ENCODE results near the gene MYDGF. TPM values are rescaled to one million over a fixed set of nuclear protein-coding genes. Genes with fewer than 3 reads are reported as not detected.
A peak's percentile ranks its signal among the peaks of the same experiment; 100 is the strongest.
"Not testable (repeated sequence)": the region's sequence is repeated elsewhere in the genome, so short reads cannot be mapped to it uniquely, and the experiment has no call there.

The MYDGF gene
- polyA plus RNA-seq (ENCODE audit: insufficient read length in 10 of 10) = 10 to 100 TPM; 44.7 to 90.4 (median 56.5) TPM
- long read RNA-seq, donor 1, transcript MYDGF-201 (6 exons, 1,018 nt) = major isoform, 47 of 47 reads
- long read RNA-seq, donor 1, partial matches to known transcripts = 0 of 47 reads
- long read RNA-seq, donor 1, other reads (novel, unspliced or antisense) = 0 of 47 reads
- long read RNA-seq, donor 2, transcript MYDGF-201 (6 exons, 1,018 nt) = major isoform, 34 of 34 reads
- long read RNA-seq, donor 2, partial matches to known transcripts = 0 of 34 reads
- long read RNA-seq, donor 2, other reads (novel, unspliced or antisense) = 0 of 34 reads
- long read RNA-seq, donor 3 = 0 reads
- long read RNA-seq, donor 4, transcript MYDGF-201 (6 exons, 1,018 nt) = major isoform, 56 of 68 reads
- long read RNA-seq, donor 4, partial matches to known transcripts = 12 of 68 reads
- long read RNA-seq, donor 4, other reads (novel, unspliced or antisense) = 0 of 68 reads
- long read RNA-seq, donor 5, transcript MYDGF-201 (6 exons, 1,018 nt) = major isoform, 56 of 67 reads
- long read RNA-seq, donor 5, partial matches to known transcripts = 9 of 67 reads
- long read RNA-seq, donor 5, other reads (novel, unspliced or antisense) = 0 of 67 reads
- long read RNA-seq, donor 6, transcript MYDGF-201 (6 exons, 1,018 nt) = major isoform, 60 of 60 reads
- long read RNA-seq, donor 6, partial matches to known transcripts = 0 of 60 reads
- long read RNA-seq, donor 6, other reads (novel, unspliced or antisense) = 0 of 60 reads
- long read RNA-seq, donor 7, transcript MYDGF-201 (6 exons, 1,018 nt) = major isoform, 38 of 38 reads
- long read RNA-seq, donor 7, partial matches to known transcripts = 0 of 38 reads
- long read RNA-seq, donor 7, other reads (novel, unspliced or antisense) = 0 of 38 reads
- long read RNA-seq, donor 8, transcript MYDGF-201 (6 exons, 1,018 nt) = major isoform, 34 of 34 reads
- long read RNA-seq, donor 8, partial matches to known transcripts = 0 of 34 reads
- long read RNA-seq, donor 8, other reads (novel, unspliced or antisense) = 0 of 34 reads
- long read RNA-seq, donor 9, transcript MYDGF-201 (6 exons, 1,018 nt) = major isoform, 10 of 10 reads
- long read RNA-seq, donor 9, partial matches to known transcripts = 0 of 10 reads
- long read RNA-seq, donor 9, other reads (novel, unspliced or antisense) = 0 of 10 reads

DNA sequence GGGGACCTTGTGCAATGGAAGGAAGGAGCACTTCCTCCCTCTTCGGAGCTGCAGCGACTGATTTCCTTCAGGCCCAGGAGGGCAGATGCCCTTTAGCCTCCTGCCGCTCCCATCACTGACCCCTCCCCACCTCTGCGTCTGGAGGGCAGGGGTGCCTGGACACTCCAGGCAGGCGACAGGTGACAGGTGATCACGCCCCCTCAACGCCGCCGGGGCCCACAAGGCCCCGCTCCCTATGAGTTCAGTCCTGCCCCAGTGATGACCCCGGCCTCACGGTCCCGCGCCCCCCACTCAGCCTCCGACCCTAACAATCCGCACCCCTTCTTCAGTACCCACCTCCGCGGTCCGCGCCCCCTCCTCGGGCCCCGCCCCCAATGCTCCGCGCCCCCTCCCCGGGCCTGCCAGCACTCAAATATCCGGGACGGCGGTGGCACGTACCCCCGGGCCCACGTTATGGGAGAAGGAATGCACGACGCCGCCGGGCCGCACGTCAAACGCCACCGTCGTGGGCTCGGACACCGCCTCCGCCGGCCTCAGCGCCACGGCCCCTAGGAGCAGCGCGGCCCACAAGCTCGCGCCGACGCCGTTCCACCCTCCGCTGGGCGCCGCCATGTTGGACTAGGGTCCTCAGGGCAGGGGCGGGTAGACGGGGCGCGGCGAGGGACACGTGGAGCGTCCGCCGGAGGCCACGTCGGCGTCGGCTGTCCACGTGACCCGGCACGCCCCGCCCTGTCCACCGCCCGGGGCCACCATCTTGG is at the start of gene MYDGF:
Gene MYDGF, minus strand, starts transcription at position 620 of the 758 bp plus-strand sequence. Its CDS starts 8 bp downstream, at position 612.
- peak; percentile 89 to 96 (median 92) for DNase-seq

DNA sequence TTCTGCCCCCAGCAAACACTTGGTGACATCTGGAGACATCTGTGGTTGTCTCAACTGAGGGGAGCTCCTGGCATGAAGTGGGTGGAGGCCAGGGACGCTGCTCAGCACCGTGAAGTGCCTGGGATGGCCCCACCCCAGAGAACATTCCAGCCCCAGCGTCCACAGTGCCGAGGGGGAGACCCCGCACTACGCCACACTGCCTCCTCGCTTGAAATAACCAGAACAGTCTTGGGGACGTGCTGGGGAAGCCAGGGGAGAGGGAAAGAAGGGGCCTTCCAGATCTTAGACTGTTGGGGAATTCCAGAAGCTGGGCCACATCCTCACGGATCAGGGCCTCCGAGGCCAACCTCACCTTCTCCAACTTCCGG is 49.3 kb upstream of the MYDGF start:
- no peak for DNase-seq

DNA sequence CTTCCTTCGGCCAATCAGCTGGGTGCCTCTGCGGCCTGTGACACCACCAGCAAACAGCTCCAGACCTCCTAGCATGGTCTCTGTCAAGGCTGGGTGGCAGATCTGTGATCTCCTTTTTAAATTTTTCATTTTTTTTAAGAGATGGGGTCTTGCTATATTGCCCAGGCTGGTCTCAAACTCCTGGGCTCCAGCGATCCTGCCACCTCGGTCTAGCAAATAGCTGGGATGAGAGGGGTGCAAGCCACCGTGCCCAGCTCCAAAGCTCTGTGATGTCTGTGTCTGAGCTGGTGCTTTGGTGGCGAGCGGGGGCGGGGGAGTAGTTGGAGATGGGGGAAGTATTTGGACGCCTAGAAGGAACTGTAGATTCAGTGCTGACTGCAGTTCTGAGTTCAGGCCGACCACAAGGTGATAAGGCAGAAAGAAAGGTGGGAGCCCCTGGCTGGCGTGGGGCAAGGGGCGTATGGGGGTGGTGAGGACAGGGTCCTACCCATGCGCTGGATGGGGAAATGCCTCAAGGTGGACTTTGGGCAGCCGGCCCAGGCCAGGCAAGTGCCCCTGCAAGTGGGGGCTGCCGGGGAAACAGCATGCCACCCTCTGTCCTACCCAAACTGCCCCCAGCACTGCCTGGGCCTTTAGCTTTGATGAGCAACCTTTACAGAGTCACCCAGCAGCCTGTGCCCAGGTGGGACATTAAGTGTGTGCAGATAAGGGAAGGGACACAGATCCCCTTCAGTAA is 48.0 kb upstream of the MYDGF start:
- DNase-seq = no peak

DNA sequence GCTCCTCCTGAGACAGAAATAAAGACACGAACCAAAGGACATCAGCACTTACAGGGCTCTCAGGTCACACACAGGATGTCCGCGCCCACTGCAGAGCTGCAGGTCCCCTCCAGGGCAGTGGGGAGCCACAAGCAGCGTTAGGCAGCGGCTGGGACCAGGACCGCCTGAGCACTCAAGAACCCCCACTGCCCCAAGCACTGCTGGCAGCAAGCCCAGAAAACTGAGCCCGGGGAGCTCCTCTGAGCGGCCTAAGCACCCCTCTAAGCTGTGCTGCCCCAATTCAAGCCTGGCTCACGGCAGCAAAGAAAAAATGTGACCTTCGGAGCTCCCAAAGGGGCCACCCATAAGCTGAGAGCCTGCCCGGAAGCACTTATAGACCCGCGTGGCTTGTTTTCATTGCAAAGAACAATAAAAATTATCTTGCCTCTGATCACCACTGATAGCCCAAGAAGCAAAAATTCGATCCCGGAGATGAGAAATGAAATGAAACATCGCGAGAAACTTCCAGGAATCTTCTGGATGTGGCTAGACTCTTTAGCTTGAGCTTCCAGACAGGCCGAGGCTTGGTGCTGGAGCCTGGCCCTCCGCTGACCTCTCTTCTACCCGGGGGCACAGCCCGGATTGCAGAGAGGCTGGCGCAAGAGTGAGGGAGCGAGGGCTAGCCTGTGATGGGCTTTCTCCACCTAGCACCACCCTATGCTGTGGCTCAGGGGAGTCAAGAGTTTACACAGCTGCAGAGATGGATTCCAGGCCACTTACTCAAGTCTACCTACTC is 47.2 kb upstream of the MYDGF start:
- DNase-seq = no peak

DNA sequence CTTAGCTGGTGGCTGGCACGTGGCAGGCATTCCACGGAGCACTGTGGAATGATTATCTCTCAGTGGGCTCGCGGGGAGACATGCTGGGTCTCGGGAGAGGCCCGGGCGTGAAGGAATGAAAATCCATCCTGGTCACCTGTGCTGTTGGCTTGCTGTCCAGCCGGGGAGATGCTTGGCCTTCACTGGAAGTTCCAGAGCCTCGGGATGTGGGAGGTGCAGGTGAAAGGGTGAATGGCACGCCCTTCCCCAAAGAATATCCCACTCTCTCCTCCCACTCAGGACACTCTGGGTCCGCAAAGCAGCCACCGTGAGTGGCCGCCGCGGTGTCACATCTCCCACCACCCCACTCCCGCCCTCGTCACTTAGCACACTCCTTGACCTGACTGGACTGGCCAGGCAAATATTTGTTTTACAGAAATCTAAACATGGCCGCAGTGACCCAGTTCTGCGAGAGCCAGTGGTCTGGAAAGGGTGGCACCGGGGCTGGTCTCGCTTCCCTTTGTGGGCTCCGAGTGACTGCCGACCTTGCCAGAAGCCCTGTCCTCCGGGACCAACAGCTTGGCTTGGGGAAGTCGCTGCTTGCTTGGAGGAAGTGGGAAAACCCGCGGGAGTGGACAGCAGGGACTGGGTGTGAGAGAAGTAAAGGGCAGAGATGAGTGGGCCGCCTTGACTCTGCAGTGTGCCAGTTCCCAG is 45.5 kb upstream of the MYDGF start:
- DNase-seq = no peak

DNA sequence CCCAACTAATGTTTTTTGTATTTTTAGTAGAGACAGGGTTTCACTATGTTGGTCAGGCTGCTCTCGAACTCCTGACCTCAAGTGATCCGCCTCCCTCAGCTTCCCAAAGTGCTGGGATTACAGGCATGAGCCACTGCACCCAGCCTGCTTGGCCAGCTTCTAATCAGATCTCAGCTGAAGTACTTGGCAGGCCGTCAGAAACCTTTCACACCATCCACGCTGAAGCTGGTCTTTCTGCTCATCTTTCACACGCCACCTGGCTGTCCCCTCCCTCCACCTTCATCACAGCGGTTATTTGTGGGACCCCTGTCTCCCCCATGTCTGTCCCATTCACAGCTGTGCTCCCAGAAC is 45.0 kb upstream of the MYDGF start:
- DNase-seq = not testable (repeated sequence)

DNA sequence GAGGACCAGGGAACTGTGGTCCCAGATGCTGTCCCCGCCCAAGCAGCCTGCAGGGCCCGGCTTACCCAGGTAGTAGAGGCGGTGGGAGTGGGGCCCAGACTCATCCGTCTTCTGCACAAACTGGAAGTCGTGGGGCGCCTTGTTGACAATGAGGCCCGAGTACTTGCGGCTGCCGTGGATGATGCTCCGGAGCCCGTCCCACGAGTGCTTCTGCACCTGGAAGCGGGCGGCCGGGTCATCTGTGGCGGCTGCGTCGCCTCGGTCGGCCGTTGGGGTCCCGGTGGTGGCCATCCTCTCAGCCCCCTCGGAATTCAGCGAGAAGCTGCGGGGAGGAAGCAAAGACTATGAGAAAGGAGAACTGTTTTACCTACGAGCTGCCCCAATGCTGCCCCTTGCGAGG is 43.9 kb upstream of the MYDGF start:
- no peak for DNase-seq

DNA sequence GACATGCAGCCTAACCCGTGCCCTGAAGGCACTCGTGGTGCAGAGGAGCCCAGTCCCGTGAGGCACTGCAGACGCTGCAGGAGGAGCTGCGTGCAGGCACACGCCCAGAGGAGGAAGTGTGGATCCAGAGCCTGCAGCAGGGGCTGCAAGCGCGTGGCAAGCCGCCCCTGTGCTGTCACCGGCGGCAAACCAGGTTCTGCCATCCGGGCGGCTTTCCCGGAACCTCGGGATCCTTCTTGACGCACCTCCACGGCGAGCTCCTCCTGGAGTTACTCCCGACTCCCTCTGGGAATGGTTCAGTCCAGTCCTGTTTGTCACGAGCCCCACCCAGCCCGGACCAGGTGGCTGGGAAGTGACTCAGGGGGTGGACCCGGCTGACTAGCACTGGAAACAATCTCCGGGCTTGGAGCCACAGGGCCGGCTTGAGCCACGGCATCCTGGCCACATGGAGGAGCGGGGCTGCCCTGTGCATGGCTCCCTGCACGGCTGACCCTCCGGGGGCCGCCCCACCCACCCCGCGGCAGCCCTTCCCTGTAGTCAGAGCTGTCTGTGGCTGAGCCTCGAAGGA is 43.3 kb upstream of the MYDGF start:
- DNase-seq = peak in 1 of 3 donors; percentile 42

DNA sequence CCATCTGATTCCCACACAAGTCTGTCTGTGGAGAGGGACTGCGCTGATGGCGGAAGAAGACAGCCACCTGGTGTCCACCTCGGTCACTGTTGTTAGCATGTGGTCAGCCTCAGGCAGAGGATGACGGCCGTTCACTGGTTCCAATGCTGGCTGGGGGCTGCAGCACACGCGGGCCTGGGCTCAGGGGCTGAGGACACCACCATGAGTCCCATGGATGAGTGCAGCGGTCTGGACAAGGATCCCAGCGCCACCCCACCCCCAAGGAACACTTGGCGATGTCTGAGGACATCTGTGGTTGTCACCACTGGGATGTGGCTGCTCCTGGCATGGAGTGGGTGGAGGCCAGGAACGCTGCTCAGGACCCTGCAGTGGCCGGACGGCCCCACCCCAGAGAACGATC is 42.6 kb upstream of the MYDGF start:
- DNase-seq = no peak

DNA sequence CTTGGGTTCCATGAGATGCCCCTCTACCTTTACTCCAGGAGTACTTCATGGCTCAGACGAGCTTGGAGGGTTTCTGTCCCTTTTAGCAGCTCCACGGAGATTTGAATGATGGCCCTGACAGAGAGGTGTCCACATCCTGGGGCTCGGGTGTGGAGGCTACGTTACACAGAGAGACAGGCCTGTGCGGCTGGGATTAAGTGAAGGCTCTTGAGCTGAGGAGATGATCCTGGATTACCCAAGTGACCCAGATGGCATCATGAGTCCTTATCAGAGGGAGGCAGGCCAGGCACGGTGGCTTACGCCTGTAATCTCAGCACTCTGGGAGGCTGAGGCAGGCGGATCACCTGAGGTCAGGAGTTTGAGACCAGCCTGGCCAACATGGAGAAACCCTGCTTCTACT is 41.1 kb upstream of the MYDGF start:
- no peak for DNase-seq

DNA sequence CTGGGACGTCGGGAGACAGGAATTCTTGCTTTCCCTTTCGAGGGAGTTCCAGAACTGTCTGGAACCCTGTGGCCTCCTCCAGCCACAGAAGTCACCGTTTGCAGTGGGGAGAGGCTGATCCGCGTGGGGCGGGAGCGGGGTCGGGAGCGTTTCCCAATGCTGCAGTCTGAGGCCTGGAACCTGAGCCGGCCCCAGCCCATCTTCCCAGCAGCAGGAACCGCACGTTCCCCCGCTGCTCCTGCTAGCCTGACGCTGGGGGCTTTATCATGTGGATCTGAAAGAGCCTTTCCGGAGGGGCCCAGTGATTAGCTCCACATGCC is 40.1 kb upstream of the MYDGF start:
- DNase-seq = no peak

DNA sequence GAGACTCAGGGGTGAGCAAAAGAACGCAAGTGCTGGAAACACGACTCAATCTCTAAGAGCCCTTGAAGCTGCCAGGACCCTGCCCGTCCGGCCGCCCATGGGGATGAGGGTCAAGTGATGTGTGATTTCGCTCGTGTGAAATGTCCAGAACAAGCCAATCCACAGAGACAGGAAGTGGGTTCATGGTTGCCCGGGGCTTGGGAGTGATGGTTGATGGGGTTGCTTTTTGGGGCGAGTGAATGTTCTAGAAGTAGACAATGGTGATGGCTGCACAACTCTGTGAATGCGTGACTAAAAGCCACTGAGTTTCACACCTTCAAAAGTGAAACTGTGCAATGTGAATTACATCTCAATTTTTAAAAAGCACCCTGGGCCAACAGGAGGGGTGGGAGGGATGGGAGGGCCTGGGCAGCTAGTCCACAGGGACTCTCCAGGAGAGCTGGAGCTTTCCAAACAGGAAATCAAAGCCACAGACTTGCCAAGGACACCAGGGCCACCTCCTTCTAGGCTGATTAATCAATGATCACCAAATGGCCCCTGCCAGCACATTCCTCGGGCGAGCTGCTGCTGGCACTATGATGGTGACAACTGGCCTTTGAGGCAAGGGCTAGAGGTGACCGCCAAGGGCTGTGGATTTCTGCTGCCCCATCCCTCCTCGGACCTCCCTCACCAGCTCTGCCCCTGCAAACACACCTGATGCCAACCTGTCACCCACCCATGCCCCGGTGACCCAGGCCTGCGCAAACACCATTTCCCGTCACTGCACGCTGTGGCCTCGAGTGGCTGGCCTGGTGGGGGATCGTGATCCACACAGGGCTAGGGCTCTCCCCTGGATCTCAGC is 39.5 kb upstream of the MYDGF start:
- DNase-seq = no peak

DNA sequence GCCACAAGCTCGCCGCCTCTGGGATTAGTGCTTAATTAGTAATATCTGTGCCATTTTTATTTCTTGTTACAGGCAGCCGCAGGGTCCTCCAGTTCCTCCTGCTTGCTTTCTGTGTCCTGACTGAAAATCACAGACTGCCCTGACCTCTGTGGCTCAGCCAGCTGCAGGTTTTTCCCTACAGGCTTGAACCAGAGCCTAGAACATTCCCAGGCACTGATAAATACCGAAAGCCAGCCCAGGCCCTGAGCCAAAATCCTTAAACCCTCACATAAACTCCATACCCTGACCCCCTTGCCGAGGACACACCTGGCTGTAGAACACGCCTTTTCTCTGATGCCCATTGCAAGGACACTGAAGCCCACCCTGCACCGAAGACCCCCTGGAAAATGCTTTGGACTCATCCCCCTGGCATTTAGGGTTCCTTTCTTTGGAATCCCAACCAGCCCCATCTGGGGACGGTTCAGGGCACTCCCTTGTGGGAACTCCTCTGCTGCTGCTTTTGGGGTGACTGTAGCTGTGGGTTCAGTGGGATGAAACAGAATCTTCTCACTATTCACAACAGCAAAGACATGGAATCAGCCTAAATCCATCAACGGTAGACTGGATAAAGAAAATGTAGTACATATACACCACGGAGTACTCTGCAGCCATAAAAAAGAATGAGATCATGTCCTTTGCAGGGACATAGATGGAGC is 38.0 kb upstream of the MYDGF start:
- no peak for DNase-seq

DNA sequence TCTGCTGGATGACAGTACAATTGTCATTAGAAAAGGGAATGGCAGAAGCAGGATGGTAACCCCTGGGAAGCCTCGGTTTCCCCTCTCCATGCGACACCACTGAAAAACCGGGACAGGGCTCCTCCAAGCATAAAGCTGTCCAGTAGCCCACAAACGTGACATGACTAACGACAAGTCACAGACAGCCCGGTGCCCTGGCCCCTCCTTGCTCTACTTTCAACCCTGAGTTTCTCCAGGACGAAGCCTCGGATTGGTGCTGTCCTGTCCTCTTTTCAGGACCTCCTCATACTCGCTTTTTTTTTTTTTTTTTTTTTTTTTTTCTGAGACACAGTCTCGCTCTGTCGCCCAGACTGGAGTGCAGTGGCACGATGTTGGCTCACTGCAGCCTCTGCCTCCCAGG is 37.2 kb upstream of the MYDGF start:
- DNase-seq = no peak

DNA sequence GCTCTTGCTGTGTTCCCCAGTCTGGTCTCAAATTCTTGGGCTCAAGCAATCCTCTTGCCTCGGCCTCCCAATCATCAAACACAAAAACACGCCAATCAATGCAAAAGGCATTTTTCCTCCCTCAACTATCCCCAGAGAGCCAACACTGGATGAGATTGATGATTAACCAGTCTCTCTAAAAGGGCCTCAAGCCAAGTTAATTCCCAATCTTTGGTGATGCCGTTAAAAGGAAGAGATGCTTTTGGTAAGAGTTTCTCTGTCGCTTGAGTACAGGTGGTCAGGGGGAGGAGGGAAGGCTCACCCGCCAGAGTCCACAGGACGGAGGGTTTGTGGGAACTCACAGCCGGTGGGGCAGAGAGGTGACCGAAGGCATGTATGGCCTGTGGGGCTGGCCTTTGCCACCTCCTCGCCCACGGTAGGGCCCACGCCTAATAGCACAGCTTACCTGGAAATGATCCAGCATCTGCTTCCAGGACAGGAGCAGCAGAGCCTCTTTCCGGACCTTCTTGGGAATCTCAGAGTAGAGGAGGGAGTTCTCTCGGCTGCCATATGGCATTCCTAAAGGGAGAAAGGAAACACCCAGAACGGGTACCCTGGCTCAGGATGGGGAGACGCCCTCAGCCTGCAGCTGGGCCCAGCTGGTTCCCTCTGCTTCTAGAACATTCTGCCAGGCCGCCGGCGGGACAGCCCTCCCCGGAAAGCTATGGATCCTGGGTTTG is 35.4 kb upstream of the MYDGF start:
- DNase-seq = peak in 1 of 3 donors; percentile 48

DNA sequence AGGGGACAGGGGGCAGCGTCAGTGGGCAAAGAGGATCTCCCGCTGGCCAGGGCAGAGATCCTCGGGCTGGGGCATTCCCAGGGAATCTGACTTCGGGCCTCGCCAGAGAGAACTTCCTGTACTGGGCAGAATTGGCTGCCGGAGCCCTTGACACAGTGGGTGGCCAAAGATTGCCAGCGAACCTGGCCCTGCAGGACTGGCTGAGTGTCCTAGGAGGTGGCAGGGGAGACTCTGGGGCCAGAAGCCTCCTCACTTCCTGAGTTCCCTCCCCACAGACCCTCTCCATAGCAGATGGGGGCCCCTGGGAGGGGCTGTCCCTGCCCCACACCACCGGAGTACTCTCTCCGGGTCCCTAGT is 34.2 kb upstream of the MYDGF start:
- DNase-seq = no peak

DNA sequence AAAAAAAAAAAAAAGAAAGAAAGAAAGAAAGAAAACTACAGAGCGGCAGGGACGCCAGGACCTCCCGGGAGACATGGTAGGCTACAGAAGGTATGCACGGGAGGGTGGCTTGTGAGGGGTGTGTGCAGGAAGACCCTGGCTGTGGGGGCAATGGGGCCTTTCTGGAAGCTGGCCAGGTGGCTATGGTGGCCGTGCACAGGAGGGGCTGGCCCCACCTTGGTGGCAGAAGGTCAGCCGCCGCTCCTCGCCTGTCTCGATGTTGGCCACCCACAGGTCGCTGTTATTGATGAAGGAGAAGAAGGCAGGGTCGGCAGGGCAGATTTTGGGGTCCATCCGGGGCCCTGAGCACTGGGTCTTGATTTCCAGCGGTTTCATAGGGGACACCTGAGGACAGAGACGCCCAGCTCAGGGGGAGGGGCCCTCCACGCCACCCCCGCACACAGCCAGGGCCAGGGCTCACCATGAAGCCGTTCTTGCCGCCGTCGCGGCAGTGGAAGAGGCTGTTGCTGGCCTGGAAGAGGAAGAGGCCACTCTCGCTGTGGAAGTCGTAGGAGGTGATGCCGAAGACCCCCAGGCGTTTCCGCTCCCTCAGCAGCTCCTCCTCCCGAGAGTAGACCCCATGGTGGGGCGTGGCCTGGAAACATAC is 33.7 kb upstream of the MYDGF start:
- DNase-seq = no peak

Measured in muscle of back (tissue), 13 donors.